ENCODE measurements around the gene PDXP.
"Not testable (repeated sequence)": the region's sequence is repeated elsewhere in the genome, so short reads cannot be mapped to it uniquely, and the experiment has no call there.

Gene PDXP

DNA sequence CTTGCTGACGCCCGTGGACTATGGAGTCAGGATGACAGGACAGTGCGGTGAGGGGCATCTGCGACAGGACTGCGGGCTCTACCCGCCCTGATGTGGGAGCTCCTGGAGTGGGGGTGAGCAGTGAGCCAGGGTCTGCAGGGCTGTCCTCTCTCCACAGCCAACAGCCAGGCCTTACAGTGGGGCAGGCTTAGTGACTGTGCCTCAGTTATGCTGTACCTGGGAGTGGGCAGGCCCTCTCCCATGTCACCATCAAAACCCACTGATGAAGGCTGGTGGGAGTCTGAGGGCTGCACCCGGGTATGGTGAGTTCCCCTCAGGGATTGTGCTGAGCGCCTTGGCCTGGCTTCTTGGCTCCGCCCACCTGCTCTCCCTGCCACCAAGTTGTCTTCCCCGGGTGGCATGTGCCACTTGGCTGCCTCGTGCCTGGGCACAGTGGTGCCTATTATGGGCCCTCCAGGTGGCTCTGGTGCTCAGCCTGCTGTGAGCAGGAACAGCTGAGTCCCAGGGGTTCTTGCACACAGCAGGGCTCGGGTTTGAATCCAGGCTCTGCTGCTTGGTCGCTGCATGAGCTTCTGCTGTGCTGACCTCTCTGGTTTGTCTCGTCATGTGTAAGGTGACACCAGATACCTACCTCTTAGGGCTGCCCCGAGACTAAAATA lies 34.2 kb downstream of the PDXP start:
- no peak overlapping the region for H3K4me3 ChIP-seq (replicated peaks; ENCODE audit: low read depth, low read length)
- no peak for DNase-seq (ENCODE audit: extremely low read depth, low read depth)
- TF ChIP-seq, protein P1, sequence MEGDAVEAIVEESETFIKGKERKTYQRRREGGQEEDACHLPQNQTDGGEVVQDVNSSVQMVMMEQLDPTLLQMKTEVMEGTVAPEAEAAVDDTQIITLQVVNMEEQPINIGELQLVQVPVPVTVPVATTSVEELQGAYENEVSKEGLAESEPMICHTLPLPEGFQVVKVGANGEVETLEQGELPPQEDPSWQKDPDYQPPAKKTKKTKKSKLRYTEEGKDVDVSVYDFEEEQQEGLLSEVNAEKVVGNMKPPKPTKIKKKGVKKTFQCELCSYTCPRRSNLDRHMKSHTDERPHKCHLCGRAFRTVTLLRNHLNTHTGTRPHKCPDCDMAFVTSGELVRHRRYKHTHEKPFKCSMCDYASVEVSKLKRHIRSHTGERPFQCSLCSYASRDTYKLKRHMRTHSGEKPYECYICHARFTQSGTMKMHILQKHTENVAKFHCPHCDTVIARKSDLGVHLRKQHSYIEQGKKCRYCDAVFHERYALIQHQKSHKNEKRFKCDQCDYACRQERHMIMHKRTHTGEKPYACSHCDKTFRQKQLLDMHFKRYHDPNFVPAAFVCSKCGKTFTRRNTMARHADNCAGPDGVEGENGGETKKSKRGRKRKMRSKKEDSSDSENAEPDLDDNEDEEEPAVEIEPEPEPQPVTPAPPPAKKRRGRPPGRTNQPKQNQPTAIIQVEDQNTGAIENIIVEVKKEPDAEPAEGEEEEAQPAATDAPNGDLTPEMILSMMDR (IDR thresholded peaks at IDR 0.05; ENCODE audit: low read depth, low read length, missing control alignments), result no peak

DNA sequence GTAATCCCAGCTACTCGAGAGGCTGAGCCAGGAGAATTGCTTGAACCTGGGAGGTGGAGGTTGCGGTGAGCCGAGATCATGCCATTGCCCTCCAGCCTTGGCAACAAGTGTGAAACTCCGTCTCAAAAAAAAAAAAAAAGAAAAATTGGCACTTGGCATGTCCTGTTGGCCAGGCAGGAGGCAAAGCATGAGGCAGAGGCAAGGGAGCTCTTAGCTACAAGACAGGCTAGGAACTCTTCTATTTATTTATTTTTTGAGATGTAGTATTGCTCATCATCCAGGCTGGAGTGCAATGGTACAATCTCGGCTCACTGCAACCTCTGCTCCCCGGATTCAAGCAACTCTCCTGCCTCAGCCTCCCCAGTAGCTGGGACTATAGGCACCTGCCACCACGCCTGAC lies 35.6 kb downstream of the PDXP start:
- DNase-seq (ENCODE audit: extremely low read depth, low read depth); H3K4me3 ChIP-seq (replicated peaks; ENCODE audit: low read depth, low read length): not testable (repeated sequence)

DNA sequence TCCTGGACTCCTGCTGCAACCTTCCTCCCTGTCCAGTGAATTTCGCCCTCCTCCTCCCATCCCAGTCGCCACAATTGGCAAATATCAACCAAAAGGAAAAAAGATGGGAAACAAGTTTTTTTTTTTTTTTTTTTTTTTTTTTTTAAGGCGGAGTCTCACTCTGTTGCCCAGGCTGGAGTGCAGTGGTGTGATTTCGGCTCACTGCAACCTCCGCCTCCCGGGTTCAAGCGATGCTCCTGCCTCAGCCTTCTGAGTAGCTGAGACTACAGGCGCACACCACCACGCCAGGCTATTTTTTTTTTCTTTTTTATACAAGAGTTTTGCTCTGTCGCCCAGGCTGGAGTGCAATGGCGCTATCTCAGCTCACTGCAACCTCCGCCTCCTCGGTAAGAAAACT lies 37.7 kb downstream of the PDXP start:
- H3K4me3 ChIP-seq (replicated peaks; ENCODE audit: low read depth, low read length); DNase-seq (ENCODE audit: extremely low read depth, low read depth): not testable (repeated sequence)

DNA sequence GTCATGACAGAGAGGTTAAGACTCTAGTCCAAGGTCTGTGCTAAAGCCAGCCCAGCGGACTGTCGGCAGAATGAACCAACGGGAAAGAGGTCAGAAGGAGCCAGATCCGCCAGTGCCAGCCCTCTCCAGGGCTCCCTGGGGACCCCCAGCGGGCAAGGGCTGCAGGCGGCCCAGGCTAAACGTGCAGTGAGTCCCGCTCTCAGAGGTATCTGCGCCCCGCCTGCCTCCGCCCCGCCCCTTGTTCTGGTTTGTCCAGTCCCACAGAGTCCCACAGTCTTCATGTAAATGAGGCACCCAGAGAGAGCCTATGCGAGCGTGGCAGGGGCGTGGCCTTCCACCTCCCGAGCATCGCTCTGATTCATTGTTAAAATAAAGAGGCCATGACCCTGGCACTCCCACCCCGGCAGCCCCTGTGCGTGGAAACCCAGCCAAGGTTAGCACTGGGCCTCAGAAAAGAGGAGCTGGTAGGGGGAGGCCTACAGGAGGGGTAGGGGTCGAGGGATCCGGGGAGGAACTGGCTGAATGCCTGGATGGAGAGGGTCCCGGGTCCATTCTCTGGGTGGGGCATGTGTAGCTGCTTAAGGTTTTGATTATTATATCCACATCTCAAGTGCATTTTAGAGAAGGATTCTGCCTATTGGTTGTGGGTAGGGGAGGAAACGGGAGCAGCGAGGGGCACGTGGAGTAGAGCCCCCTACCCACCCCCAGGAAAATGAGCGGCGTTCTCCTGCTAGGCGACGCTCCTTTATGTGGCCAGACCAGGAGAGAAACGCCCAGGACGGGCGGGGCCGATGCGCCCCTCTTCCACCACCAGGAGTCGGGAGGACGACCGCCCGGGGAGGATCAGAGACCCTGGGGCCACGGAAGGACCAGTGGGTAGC lies 38.4 kb downstream of the PDXP start, which contains the start of gene TRIOBP:
Gene TRIOBP (plus strand): TSS at position 392 of the 881 bp plus-strand sequence. CDS start 4,318 bp downstream, outside the sequence.
- TF ChIP-seq, protein P1 (IDR thresholded peaks at IDR 0.05; ENCODE audit: low read depth, low read length, missing control alignments), result peak; percentile 69
- no peak within 1 kb of the TSS; the same call in 1 of the 2 replicates for H3K4me3 ChIP-seq (replicated peaks; ENCODE audit: low read depth, low read length)
- peak; percentile 89 for DNase-seq (ENCODE audit: extremely low read depth, low read depth)

DNA sequence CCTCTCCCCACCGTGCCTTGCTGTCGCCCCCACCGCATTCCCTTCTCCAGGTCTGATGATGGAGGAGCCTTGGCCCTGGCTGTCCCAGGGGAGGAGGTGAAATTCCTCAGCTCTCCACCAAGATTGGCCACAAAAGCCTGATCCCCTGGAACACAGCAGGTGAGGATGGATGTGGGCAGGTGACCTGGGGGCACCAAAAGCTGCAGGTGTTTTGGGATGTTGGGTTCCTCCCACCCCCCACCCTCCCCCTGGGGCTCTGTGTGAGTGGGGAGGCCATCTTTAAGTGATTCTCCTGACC lies 39.0 kb downstream of the PDXP start:
- no peak for DNase-seq (ENCODE audit: extremely low read depth, low read depth)
- H3K4me3 ChIP-seq (replicated peaks; ENCODE audit: low read depth, low read length), result no peak overlapping the region; the same call in 1 of the 2 replicates
- TF ChIP-seq, protein P1 (IDR thresholded peaks at IDR 0.05; ENCODE audit: low read depth, low read length, missing control alignments), result no peak

DNA sequence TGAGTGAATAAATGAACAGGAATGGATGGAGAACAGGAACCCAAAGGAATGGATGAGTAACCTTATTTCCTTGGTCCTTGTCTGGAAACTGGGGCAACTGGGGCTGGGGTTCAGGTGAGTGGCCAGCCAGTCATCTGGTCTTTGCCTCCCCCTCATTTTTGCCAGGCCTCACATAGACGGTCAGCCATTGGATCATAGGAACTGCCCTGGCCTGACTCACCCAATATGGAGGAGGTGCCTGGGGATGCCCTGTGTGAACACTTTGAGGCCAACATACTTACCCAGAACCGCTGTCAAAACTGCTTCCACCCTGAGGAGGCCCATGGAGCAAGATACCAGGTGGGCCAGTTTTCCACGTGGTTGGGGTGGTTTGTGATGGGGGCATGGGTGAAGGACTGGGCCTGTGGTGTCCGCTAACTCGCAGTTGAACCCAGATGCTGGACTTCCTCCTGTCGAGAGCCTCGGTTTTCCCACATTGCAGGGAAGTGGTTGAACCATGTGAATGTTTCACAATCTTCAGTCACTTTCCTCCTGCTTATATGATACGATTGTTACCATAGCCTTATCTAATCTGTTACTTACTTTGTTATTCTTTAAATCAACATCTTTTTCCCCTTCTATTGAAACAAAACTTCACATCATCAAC lies 42.7 kb downstream of the PDXP start:
- no peak overlapping the region for H3K4me3 ChIP-seq (replicated peaks; ENCODE audit: low read depth, low read length)
- no peak for DNase-seq (ENCODE audit: extremely low read depth, low read depth)
- TF ChIP-seq, protein P1 (IDR thresholded peaks at IDR 0.05; ENCODE audit: low read depth, low read length, missing control alignments), result no peak

DNA sequence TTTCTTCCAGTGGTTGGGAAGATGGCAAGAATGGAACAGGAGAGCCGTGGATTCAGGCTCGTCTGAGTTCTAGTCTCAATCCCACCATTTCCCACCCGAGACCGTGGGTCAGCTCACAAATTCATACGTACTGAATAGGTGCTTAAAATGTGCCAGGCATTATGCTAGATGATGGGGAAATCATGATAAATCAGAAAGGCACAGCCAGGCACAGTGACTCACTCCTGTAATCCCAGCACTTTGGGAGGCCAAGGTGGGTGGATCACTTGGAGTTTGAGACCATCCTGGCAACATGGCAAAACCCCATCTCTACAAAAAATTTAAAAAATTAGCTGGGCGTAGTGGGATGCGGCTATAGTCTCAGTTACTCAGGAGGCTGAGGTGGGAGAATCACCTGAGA lies 45.4 kb downstream of the PDXP start:
- TF ChIP-seq, protein P1 (IDR thresholded peaks at IDR 0.05; ENCODE audit: low read depth, low read length, missing control alignments), result no peak
- no peak for DNase-seq (ENCODE audit: extremely low read depth, low read depth)
- no peak overlapping the region for H3K4me3 ChIP-seq (replicated peaks; ENCODE audit: low read depth, low read length)

All from HFF-Myc (cell line).